SK-N-SH treated with all-trans-retinoic acid at 6 μM for 48 hours (cell line): ENCODE measurements around the gene SFT2D3.

ENCODE experiments used
- ARNTL ChIP-seq: fragments of 450-650 bp; formaldehyde crosslinking; IDR thresholded peaks from 2 replicates; pipeline ENCODE4 v1.5.0; 2020; ENCODE audit warnings: low read depth, mild to moderate bottlenecking, moderate library complexity, borderline replicate concordance
- ESRRG ChIP-seq: fragments of 250-450 bp; sonication (Bioruptor Pico); IDR thresholded peaks from 2 replicates; pipeline ENCODE4 v1.6.1; 2021; ENCODE audit warnings: mild to moderate bottlenecking
- ISL1 ChIP-seq: fragments of 250-450 bp; sonication (Bioruptor Pico); IDR thresholded peaks from 2 replicates; pipeline ENCODE4 v2.1.2; 2022; ENCODE audit warnings: mild to moderate bottlenecking, moderate library complexity
- ZFP3 ChIP-seq: fragments of 250-450 bp; sonication (Bioruptor Pico); IDR thresholded peaks from 2 replicates; pipeline ENCODE4 v1.5.0; 2020; ENCODE audit warnings: mild to moderate bottlenecking, moderate library complexity
- ZFP30 ChIP-seq: fragments of 450-650 bp; formaldehyde crosslinking; IDR thresholded peaks from 2 replicates; pipeline ENCODE4 v1.5.0; 2022; ENCODE audit warnings: mild to moderate bottlenecking, moderate library complexity
- ZNF70 ChIP-seq: fragments of 450-650 bp; formaldehyde crosslinking; IDR thresholded peaks from 2 replicates; pipeline ENCODE4 v1.5.0; 2020; ENCODE audit warnings: mild to moderate bottlenecking, moderate library complexity
- ZNF8 ChIP-seq: fragments of 450-650 bp; formaldehyde crosslinking; IDR thresholded peaks from 2 replicates; pipeline ENCODE4 v1.5.0; 2020; ENCODE audit warnings: mild to moderate bottlenecking, moderate library complexity
- TF ChIP-seq, protein P1 (sequence below): fragments of 250-450 bp; sonication (Bioruptor Pico); IDR thresholded peaks from 2 replicates; pipeline ENCODE4 v1.5.0; 2020; ENCODE audit warnings: mild to moderate bottlenecking, moderate library complexity
- TF ChIP-seq, protein P2 (sequence below): fragments of 250-450 bp; sonication (Bioruptor Pico); IDR thresholded peaks from 2 replicates; pipeline ENCODE4 v1.5.1; 2021; ENCODE audit warnings: mild to moderate bottlenecking, moderate library complexity
- TF ChIP-seq, protein P3 (sequence below): fragments of 250-450 bp; sonication (Bioruptor Pico); IDR thresholded peaks from 2 replicates; pipeline ENCODE4 v1.8.0; 2020; ENCODE audit warnings: mild to moderate bottlenecking, moderate library complexity, borderline replicate concordance

DNA sequence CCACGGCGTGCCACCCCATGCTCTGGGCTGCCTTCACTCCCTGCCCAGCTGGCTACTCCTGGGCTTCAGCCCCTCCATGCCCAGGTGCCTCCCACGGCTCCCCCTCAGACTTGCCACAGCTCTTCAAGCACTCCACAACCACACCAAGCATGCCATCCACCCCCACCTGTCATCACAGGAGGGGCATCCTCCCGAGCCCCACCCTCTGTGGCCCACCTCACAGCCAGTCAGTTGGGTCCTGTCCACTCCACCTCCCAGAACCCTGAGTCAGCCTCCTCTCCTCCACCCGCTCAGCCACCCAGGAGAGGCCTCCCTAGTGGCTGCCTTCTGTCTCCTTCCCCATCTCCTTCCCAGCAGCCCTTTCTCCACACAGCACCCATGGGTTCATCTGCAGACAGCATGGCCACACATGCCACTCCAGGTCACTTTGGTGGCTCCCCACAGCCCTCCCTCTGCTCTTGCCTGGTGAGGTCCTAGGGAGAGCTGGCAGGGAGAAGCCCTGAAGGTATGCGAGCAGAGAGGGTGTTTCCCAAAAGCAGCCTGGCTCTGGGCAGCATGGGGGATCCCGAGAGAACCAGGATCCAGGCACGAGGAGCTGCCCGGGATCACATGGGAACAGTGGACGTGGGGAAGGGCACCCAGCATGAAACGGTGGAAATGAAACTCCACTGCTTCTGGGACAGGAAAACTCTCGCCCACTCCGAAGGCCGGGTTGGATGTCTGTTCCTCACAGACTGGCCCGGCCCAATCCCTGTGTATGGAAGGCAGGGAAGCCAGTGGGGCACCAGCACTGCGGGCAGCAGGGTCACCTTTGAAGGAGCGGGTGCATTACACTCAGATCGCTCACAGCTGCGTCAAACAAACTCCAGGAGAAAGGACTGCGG is 28.7 kb upstream of the SFT2D3 start:
- TF ChIP-seq, protein P1, sequence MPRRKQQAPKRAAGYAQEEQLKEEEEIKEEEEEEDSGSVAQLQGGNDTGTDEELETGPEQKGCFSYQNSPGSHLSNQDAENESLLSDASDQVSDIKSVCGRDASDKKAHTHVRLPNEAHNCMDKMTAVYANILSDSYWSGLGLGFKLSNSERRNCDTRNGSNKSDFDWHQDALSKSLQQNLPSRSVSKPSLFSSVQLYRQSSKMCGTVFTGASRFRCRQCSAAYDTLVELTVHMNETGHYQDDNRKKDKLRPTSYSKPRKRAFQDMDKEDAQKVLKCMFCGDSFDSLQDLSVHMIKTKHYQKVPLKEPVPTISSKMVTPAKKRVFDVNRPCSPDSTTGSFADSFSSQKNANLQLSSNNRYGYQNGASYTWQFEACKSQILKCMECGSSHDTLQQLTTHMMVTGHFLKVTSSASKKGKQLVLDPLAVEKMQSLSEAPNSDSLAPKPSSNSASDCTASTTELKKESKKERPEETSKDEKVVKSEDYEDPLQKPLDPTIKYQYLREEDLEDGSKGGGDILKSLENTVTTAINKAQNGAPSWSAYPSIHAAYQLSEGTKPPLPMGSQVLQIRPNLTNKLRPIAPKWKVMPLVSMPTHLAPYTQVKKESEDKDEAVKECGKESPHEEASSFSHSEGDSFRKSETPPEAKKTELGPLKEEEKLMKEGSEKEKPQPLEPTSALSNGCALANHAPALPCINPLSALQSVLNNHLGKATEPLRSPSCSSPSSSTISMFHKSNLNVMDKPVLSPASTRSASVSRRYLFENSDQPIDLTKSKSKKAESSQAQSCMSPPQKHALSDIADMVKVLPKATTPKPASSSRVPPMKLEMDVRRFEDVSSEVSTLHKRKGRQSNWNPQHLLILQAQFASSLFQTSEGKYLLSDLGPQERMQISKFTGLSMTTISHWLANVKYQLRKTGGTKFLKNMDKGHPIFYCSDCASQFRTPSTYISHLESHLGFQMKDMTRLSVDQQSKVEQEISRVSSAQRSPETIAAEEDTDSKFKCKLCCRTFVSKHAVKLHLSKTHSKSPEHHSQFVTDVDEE (CRISPR knock-in tag), result no peak
- TF ChIP-seq, protein P2, sequence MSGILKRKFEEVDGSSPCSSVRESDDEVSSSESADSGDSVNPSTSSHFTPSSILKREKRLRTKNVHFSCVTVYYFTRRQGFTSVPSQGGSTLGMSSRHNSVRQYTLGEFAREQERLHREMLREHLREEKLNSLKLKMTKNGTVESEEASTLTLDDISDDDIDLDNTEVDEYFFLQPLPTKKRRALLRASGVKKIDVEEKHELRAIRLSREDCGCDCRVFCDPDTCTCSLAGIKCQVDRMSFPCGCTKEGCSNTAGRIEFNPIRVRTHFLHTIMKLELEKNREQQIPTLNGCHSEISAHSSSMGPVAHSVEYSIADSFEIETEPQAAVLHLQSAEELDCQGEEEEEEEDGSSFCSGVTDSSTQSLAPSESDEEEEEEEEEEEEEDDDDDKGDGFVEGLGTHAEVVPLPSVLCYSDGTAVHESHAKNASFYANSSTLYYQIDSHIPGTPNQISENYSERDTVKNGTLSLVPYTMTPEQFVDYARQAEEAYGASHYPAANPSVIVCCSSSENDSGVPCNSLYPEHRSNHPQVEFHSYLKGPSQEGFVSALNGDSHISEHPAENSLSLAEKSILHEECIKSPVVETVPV, result no peak
- TF ChIP-seq ZNF70 (CRISPR knock-in tag) (no peak), ZNF8 (CRISPR knock-in tag) (no peak), ESRRG (no peak), ARNTL (CRISPR knock-in tag) (no peak), ISL1 (CRISPR knock-in tag) (no peak), ZFP3 (CRISPR knock-in tag) (no peak), ZFP30 (CRISPR knock-in tag) (no peak)
- TF ChIP-seq, protein P3, sequence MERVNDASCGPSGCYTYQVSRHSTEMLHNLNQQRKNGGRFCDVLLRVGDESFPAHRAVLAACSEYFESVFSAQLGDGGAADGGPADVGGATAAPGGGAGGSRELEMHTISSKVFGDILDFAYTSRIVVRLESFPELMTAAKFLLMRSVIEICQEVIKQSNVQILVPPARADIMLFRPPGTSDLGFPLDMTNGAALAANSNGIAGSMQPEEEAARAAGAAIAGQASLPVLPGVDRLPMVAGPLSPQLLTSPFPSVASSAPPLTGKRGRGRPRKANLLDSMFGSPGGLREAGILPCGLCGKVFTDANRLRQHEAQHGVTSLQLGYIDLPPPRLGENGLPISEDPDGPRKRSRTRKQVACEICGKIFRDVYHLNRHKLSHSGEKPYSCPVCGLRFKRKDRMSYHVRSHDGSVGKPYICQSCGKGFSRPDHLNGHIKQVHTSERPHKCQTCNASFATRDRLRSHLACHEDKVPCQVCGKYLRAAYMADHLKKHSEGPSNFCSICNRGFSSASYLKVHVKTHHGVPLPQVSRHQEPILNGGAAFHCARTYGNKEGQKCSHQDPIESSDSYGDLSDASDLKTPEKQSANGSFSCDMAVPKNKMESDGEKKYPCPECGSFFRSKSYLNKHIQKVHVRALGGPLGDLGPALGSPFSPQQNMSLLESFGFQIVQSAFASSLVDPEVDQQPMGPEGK (CRISPR knock-in tag), result no peak
